ENCODE data around the gene ADTRP. TPM values are rescaled to one million over a fixed set of nuclear protein-coding genes. Genes with fewer than 3 reads are reported as not detected.
"Not testable (repeated sequence)": the region's sequence is repeated elsewhere in the genome, so short reads cannot be mapped to it uniquely, and the experiment has no call there.

ADTRP gene
- total and polyA plus RNA-seq, 10 of the 15 experiments (the other 5 are each of a cell fraction or from before 2014, with no cell fraction given) = 0.10 to 2.6 (median 2.1) TPM

DNA sequence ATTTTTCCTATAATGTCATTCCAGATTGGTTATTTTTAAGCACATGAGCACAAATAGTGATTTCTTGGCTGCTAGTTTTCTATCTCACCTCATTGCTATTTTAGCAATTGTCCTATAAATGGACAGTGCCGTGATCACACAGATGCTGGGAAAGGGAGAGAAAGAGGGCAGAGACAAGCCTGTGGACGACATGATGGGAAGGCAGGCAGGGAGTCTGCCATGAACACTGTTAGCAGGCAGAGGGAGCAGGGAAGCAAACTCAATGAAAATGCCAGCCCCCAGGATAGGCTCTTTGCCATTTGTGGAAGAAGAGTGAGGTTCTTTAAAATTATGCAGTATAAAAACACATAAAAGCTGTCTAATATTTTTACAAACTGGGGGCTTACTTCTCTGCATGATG lies 96.8 kb downstream of the ADTRP start:
- no peak overlapping the region for H3K4me3 ChIP-seq
- H3K9me3 ChIP-seq (replicated peaks; ENCODE audit: control insufficient read depth, insufficient read depth, low read length) = peaks cover 7% of the 10 kb centered on the region; the same call in 2 of the 3 replicates
- TF ChIP-seq CEBPB (IDR thresholded peaks at IDR 0.05; ENCODE audit: borderline replicate concordance in 1 of 2, low read depth in 2 of 2, low read length in 2 of 2) (no peak), MEF2A (IDR thresholded peaks at IDR 0.05; ENCODE audit: insufficient read depth, low read depth, low read length) (no peak), TBL1XR1 (IDR thresholded peaks at IDR 0.05; ENCODE audit: low read depth, low read length) (no peak)
- DNase-seq (ENCODE audit: low read depth, low spot score) = no peak
- ChIA-PET POLR2A (interaction anchor here (0.5 kb wide), 1 partner anchor 1825 kb away, joined by 3 read pairs; no protein-coding TSS in a partner anchor), RAD21 (ENCODE audit: unreplicated experiment) (no interaction called here), SMC1A (ENCODE audit: uncharacterized antibody, unreplicated experiment) (interaction anchor here (1.0 kb wide), 1 partner anchor 13 kb away, joined by 4 read pairs; no protein-coding TSS in a partner anchor), CTCF (no interaction called here)
- no peak overlapping the region for H3K4me2 ChIP-seq (ENCODE audit: control insufficient read depth, insufficient read depth)
- WGBS (ENCODE audit: insufficient coverage, insufficient replicate concordance, low lambda C conversion rate, missing lambda C conversion rate) = 50% methylated on average over 2 of the region's 2 CpGs
- intact Hi-C loops (cut with micrococcal nuclease; ENCODE audit: unreplicated experiment) (no loop called here), in situ Hi-C loops (cut with MboI) (no loop called here)
- no TSS peak for BruUV-seq (replicated peaks)
- H3K36me3 ChIP-seq (ENCODE audit: control insufficient read depth in 2 of 2, insufficient read depth in 2 of 2, low read length in 1 of 2) = no peaks in the 10 kb centered on the region
- H3K79me2 ChIP-seq (ENCODE audit: control insufficient read depth, insufficient read depth, low read length) = no peaks in the 10 kb centered on the region
- no peak overlapping the region for H2AFZ ChIP-seq (ENCODE audit: control insufficient read depth, low read depth, low read length)
- no peak for FAIRE-seq
- no peaks in the 10 kb centered on the region for H3K4me1 ChIP-seq (ENCODE audit: control insufficient read depth, insufficient read depth, low read length)
- no peak overlapping the region for H3K27ac ChIP-seq (ENCODE audit: control insufficient read depth, insufficient read depth)
- H4K20me1 ChIP-seq (ENCODE audit: control insufficient read depth, insufficient read depth) = no peaks in the 10 kb centered on the region
- no peaks in the 10 kb centered on the region for H3K27me3 ChIP-seq (replicated peaks in 1 of 2; ENCODE audit: control insufficient read depth in 2 of 2, insufficient read depth in 2 of 2, low read length in 1 of 2)
- ATAC-seq = no peak
- H3K9ac ChIP-seq (ENCODE audit: control insufficient read depth, insufficient read depth, low read length) = no peak overlapping the region

DNA sequence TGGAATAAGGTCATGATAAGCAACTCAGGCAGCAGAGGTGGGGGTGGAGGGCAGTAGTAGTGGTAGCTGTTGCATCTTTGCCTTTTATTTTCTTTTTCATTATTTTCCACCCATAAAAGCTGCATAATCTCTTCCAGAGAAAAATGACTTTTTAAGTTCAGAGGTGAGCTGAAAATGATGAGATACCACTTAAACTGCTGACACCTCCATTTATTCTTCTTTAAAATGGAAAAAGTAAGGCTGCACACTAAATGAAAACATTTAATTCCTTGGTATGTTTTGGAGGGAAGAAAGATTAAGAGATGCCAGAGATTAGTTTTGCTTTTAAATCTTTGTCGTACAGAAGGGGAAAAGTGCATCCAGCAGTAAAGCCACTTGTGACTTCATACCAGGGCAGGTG lies 97.2 kb downstream of the ADTRP start:
- no peaks in the 10 kb centered on the region for H4K20me1 ChIP-seq (ENCODE audit: control insufficient read depth, insufficient read depth)
- H3K4me3 ChIP-seq = no peak overlapping the region
- H3K27me3 ChIP-seq (replicated peaks in 1 of 2; ENCODE audit: control insufficient read depth in 2 of 2, insufficient read depth in 2 of 2, low read length in 1 of 2) = no peaks in the 10 kb centered on the region
- H3K79me2 ChIP-seq (ENCODE audit: control insufficient read depth, insufficient read depth, low read length) = no peaks in the 10 kb centered on the region
- ChIA-PET POLR2A (no interaction called here), SMC1A (ENCODE audit: uncharacterized antibody, unreplicated experiment) (interaction anchor here (1.0 kb wide), 1 partner anchor 12 kb away, joined by 4 read pairs; no protein-coding TSS in a partner anchor), RAD21 (ENCODE audit: unreplicated experiment) (no interaction called here), CTCF (interaction anchor here (0.6 kb wide), 1 partner anchor 233 kb away, joined by 3 read pairs; no protein-coding TSS in a partner anchor)
- TF ChIP-seq NRF1 (conservative IDR thresholded peaks at IDR 0.05; ENCODE audit: low read depth, low read length) = no peak
- TF ChIP-seq, protein P1, sequence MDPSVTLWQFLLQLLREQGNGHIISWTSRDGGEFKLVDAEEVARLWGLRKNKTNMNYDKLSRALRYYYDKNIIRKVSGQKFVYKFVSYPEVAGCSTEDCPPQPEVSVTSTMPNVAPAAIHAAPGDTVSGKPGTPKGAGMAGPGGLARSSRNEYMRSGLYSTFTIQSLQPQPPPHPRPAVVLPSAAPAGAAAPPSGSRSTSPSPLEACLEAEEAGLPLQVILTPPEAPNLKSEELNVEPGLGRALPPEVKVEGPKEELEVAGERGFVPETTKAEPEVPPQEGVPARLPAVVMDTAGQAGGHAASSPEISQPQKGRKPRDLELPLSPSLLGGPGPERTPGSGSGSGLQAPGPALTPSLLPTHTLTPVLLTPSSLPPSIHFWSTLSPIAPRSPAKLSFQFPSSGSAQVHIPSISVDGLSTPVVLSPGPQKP (IDR thresholded peaks at IDR 0.05; ENCODE audit: low read depth, low read length) = no peak
- TF ChIP-seq TAF1 (IDR thresholded peaks at IDR 0.05; ENCODE audit: borderline replicate concordance, low read depth, low read length) = no peak
- no peak for TF ChIP-seq YY1 (IDR thresholded peaks at IDR 0.05; ENCODE audit: low read depth, low read length)
- TF ChIP-seq HCFC1 (IDR thresholded peaks at IDR 0.05; ENCODE audit: low read length) = no peak
- no peak for TF ChIP-seq RELA (IDR thresholded peaks at IDR 0.05; ENCODE audit: borderline replicate concordance, partially characterized antibody)
- no peak for TF ChIP-seq BRCA1 (IDR thresholded peaks at IDR 0.05; ENCODE audit: low read depth, low read length)
- H3K4me2 ChIP-seq (ENCODE audit: control insufficient read depth, insufficient read depth) = no peak overlapping the region
- no peaks in the 10 kb centered on the region for H3K36me3 ChIP-seq (ENCODE audit: control insufficient read depth in 2 of 2, insufficient read depth in 2 of 2, low read length in 1 of 2)
- H3K9me3 ChIP-seq (replicated peaks; ENCODE audit: control insufficient read depth, insufficient read depth, low read length) = peaks cover 7% of the 10 kb centered on the region; the same call in 2 of the 3 replicates
- no peak overlapping the region for H3K9ac ChIP-seq (ENCODE audit: control insufficient read depth, insufficient read depth, low read length)
- intact Hi-C loops (cut with micrococcal nuclease; ENCODE audit: unreplicated experiment) = no loop called here
- ATAC-seq = no peak
- H2AFZ ChIP-seq (ENCODE audit: control insufficient read depth, low read depth, low read length) = no peak overlapping the region
- in situ Hi-C loops (cut with MboI) = no loop called here
- no peak for DNase-seq (ENCODE audit: low read depth, low spot score)
- H3K4me1 ChIP-seq (ENCODE audit: control insufficient read depth, insufficient read depth, low read length) = no peaks in the 10 kb centered on the region
- H3K27ac ChIP-seq (ENCODE audit: control insufficient read depth, insufficient read depth) = no peak overlapping the region
- 57% methylated on average over 1 of the region's 1 CpG for WGBS (ENCODE audit: insufficient coverage, insufficient replicate concordance, low lambda C conversion rate, missing lambda C conversion rate)
- no TSS peak for BruUV-seq (replicated peaks)
- FAIRE-seq = no peak

DNA sequence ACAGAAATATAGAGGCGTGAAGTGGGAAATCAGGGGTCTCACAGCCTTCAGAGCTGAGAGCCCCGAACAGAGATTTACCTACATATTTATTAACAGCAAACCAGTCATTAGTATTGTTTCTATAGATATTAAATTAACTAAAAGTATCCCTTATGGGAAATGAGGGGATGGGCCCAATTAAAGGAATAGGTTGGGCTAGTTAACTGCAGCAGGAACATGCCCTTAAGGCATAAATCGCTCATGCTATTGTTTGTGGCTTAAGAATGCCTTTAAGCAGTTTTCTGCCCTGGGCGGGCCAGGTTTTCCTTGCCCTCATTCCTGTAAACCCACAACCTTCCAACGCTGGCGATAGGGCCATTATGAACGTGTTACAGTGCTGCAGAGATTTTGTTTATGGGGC lies 98.1 kb downstream of the ADTRP start:
- BruUV-seq (replicated peaks); H4K20me1 ChIP-seq (ENCODE audit: control insufficient read depth, insufficient read depth); POLR2A ChIA-PET; ATAC-seq; intact Hi-C loops (cut with micrococcal nuclease; ENCODE audit: unreplicated experiment); H3K36me3 ChIP-seq (ENCODE audit: control insufficient read depth in 2 of 2, insufficient read depth in 2 of 2, low read length in 1 of 2); H2AFZ ChIP-seq (ENCODE audit: control insufficient read depth, low read depth, low read length); in situ Hi-C loops (cut with MboI); H3K27me3 ChIP-seq (replicated peaks in 1 of 2; ENCODE audit: control insufficient read depth in 2 of 2, insufficient read depth in 2 of 2, low read length in 1 of 2); RAD21 ChIA-PET (ENCODE audit: unreplicated experiment); H3K4me3 ChIP-seq; H3K27ac ChIP-seq (ENCODE audit: control insufficient read depth, insufficient read depth); H3K9me3 ChIP-seq (replicated peaks; ENCODE audit: control insufficient read depth, insufficient read depth, low read length); H3K79me2 ChIP-seq (ENCODE audit: control insufficient read depth, insufficient read depth, low read length); H3K4me1 ChIP-seq (ENCODE audit: control insufficient read depth, insufficient read depth, low read length); DNase-seq (ENCODE audit: low read depth, low spot score); H3K9ac ChIP-seq (ENCODE audit: control insufficient read depth, insufficient read depth, low read length); FAIRE-seq; H3K4me2 ChIP-seq (ENCODE audit: control insufficient read depth, insufficient read depth): not testable (repeated sequence)
- 68% methylated on average over 7 of the region's 7 CpGs for WGBS (ENCODE audit: insufficient coverage, insufficient replicate concordance, low lambda C conversion rate, missing lambda C conversion rate)
- ChIA-PET SMC1A (ENCODE audit: uncharacterized antibody, unreplicated experiment) (interaction anchor here (1.4 kb wide), 1 partner anchor 24 kb away, joined by 4 read pairs; no protein-coding TSS in a partner anchor), CTCF (interaction anchor here (1.2 kb wide), 1 partner anchor 24 kb away, joined by 3 read pairs; no protein-coding TSS in a partner anchor)
